Muscle of back (tissue), 11 donors: ENCODE measurements around the gene SHROOM3. TPM values are rescaled to one million over a fixed set of nuclear protein-coding genes. Genes with fewer than 3 reads are reported as not detected.

ENCODE experiments used
- DNase-seq, 3 donors: peaks; one replicate each; pipeline versions ENCODE4 v3.0.0 to v3.0.0-alpha.2; 2013
- polyA plus RNA-seq, 10 donors: library from polyadenylated mRNA; unstranded; fragments of 120-200 nt; gene quantifications; one replicate each; pipeline ENCODE4 v1.2.1, GENCODE V29; 2013; ENCODE audit not compliant: insufficient read length in 10 of 10

The SHROOM3 gene
- polyA plus RNA-seq, 10 donors, result 18.7 to 61.5 (median 22.9) TPM

DNA sequence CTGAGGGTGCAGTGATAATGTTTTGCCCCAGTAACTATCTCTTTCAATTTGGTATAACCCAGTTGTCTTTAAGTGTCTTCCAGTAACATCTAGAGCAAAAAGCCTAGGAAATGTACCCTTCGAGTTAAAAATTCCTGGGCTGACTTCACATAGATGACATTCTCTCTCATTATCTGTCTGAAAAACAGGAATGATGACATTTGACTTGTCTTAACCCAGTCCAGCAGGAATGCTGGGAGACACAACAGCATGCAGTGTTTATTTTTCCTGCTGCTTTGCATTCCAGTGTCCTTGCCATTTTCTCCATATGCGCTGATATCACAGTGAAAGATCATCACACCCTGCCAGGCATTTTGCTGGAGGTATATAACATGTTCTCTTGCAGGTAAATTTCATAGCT is 333.0 kb downstream of the SHROOM3 start:
- DNase-seq, result no peak

GRCh38 chr4:76772498-76773106 is 337.6 kb downstream of the SHROOM3 start:
- peak in 1 of 3 donors; percentile 60 for DNase-seq

DNA sequence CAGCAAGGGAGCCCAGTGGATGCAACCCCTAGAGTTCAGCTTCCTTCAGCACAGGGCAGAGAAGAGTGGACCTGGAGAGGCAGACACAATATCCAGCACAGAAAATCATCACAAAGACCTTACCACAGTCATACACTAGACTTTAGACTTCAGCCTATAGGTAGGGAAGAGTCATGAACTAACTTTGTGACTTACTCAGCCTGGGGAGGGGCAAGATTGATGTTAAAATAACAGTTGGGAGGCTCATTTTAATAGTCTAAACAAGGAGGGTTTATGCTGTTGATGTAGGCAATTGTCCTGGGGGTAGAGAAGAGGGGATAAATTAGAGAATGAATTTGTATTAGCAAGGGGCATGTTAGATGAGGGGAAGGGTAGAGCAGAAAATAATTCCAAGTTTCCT is 338.7 kb downstream of the SHROOM3 start:
- no peak for DNase-seq

DNA sequence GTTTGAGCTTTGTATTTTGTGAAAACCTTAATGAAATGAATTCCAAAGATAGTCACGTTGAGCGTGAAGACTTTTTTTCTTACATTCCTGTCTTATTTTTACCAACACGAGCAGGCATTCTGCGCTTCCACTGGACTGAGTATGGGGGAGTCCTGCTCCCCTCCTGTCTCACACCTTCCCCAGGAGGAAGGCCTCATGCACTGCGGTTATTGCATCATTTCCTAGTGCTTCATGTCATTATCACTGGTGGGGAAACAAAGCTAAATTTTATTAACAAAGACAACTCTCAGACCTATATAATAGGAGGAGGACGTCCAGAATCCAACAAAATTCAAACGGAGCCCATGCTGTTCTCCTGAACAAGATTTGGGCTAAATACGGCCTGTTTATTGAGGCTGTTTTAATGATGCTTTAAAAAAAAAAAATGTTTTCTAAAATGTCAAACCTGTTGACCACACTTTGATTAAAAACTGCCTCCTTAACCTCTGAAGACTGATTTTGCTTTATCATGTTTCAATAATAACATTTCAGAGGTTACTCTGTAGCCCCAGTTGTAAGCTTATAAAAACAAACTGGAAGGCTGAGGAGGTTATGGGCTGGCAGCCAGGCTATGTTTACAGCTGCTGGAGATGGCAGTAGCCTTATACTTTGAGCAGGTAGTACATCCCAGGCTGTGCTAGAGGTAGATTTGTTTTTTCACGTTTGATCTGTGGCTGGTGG is 344.9 kb downstream of the SHROOM3 start:
- DNase-seq, result no peak

- DNase-seq, result no peak
Measured at GRCh38 chr4:76780781-76781697, 346.0 kb downstream of the SHROOM3 start.

DNA sequence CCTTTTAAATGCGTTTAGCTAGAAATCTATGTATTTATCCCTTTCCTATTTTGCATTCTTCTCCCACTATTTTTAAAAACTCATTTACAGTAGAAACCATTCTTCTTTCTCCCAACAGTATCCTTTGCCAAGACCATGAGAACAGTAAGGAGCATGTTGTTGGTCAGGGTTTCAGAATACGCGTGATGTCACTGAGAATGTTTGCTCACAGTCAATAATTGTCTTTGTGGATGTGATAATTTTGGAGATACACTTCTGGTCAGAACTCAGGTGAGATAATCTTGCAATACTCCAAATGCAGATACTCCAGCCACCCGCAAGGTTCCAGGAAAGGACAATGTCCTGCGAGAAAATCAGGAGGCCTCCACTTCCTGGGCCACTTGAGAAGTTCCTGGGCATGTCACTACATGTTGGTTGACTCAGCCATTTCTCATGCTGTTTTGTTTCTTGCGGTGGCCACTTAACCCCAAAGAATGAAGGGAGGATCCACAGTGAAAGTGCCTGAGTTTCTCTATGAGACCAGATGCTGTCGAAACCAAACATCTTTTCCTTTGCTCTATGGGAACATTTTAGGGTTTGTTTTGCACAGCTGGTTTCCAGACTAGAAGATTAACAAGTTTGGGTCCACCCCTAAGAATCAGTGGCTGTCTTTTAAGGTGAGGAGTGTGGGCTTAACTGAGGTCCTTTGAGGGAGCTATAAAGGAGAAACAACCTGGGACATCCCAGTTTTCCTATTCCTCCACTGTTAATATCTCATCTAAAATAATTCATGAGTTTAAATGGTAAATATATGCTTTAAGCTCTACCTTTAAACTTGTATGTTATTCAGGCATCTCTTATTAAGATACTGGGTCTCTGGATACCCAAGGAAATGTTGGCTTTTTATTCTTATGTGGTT is 346.9 kb downstream of the SHROOM3 start:
- DNase-seq, result peak in 1 of 3 donors; percentile 86

DNA sequence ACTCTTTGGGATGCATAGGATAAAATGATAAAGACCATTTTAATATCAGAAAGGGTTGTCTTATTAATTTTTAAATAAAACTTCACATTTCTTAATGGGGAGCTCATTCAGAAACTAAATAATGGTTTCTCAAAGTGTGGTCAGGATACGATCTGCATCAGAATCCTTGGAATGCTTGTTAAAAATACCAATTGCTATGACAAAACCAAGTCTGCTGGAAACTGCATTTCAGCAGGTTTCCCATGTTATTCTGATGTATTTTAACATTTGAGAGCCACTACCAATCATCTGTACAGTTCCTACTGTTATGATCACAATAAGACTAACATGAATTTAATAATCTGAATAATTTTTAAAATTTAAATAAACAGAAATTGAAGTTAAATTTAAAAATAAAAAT is 347.8 kb downstream of the SHROOM3 start:
- no peak for DNase-seq

GRCh38 chr4:76783836-76784235 is 348.8 kb downstream of the SHROOM3 start:
- no peak for DNase-seq

DNA sequence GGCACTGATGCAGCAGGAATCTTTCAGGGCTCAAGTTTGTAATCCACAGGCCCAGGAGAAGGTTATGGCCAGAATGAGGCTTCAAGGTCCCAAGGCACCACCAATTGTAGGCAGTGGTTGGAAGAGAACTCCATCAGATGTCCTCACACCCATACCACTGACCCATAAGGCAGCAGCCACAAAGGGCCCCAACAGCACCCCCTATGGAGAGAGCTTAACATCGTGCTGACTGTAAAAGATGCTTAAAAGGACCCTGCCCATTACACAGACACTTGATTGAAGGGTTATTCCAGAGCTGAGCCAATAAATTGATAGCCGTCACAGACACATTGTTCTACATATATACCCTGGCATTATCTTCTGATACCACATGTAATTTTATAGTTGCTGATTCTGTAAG is 349.2 kb downstream of the SHROOM3 start:
- DNase-seq, result no peak

- DNase-seq, result no peak
Measured at GRCh38 chr4:76787898-76788297, 352.9 kb downstream of the SHROOM3 start.

GRCh38 chr4:76790377-76790776 is 355.3 kb downstream of the SHROOM3 start:
- no peak for DNase-seq

- no peak for DNase-seq
Measured at GRCh38 chr4:76791479-76791878, 356.4 kb downstream of the SHROOM3 start.

DNA sequence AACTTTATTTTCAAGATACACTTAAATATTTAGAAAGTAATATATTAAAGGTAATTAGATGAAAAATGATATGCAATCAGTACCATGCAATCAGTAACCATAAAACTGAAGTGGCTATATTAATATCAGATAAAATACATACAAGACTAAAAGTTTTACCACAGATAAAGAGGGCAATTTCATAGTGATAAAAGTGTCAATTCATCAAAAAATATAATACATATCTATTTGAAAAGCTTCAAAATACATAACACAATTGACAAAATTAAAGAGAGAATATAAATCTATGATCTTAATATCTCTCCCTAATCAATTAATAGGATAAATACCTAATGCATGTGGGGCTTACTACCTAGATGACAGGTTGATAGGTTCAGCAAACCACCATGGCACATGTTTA is 357.4 kb downstream of the SHROOM3 start:
- DNase-seq, result no peak

DNA sequence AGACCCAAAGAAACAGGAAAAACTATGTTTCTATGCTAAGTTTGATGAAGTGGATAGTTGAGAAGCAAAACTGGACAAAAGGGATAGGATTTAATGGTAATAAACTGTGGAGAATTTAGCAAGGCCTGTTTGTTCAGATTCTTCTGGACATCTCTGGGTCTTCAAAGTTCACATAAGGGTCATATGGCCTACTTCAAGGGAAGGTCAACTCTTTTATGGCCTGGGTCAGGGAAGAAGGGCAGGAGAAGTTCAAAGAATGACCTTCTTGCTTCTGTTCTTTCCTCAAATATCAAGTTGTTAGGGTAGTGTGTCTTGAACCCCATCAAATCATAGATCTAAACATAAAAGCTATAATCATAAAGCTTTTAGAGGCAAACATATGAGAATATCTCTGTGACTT is 360.2 kb downstream of the SHROOM3 start:
- DNase-seq, result no peak

DNA sequence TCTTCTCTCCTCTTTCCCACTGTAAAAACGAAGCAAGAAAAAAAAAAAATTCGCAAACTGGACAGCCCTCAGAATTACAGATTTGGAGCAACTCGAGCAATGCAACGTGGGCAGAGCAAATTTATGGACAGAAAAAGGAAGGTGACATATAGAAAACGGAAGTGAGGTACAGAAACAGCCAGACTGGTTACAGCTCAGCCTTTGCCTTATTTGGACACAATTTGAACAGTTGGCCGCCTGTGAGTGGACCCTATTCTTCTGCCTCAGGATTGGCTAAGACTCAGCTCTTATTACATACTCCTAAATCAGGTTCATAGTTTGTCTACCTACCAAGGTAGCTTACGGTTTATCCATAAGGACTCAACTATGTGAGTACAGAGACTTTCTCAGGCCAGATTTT is 364.1 kb downstream of the SHROOM3 start:
- DNase-seq, result no peak

DNA sequence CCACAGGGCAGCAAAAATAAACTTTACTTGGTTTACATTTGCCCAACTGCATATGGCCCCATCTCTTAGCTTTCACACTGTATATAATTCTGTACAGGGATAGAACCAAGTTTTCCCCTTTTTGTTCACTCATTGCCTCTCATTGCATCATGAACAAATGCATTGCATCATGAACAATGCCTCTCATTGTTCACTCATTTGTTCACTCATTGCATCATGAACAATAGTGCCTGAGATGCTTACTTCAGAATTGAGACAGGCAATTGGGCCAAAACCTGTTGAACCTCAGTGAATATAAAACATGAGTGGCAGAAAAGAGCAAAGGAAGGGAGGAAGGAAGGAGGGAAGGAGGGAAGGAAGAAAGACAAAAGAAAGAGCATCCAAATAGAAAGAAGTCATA is 364.7 kb downstream of the SHROOM3 start:
- DNase-seq, result no peak

DNA sequence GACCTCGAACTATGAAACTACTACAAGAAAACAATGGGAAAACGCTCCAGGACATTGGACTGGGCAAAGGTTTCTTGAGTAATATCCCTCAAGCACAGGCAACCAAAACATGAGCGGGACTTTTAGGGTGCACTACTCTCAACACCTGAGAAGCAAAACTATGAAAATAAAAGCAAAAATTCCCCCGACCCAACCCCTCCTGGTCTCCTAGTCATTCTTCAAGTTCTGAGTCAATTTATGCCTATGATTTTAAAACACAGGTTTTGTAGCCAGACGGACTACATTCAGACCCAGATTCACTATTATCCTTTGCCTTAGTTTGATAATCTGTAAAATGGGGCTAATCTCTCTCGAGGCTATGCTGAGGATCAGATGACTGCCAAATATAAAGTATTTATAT is 365.9 kb downstream of the SHROOM3 start:
- DNase-seq, result no peak

GRCh38 chr4:76801621-76802235 is 366.7 kb downstream of the SHROOM3 start:
- peak in 1 of 3 donors; percentile 59 for DNase-seq

GRCh38 chr4:76802236-76803021 is 367.4 kb downstream of the SHROOM3 start:
- DNase-seq, result peak in 1 of 3 donors; percentile 64

- DNase-seq, result peak in 2 of 3 donors; percentile 40 to 72
Measured at GRCh38 chr4:76803522-76803921, 368.5 kb downstream of the SHROOM3 start.
